Vagina (tissue), 2 donors: ENCODE results near the gene SETD4.

ENCODE experiments used
- CTCF ChIP-seq, 3 experiments: fragments of 450-650 bp in 2 of 3; fragments of 200-600 bp in 1 of 3; sonication (generic) in 1 of 3; IDR thresholded peaks; one replicate each; pipeline ENCODE4 v1.5.1; 2017 to 2019; ENCODE audit warnings: antibody characterized with exemption in 3 of 3, mild to moderate bottlenecking in 2 of 3, moderate library complexity in 2 of 3
- POLR2AphosphoS5 ChIP-seq, 2 donors: sonication (generic); formaldehyde crosslinking; IDR thresholded peaks; one replicate each; pipeline ENCODE4 v1.9.0; 2017; ENCODE audit warnings: antibody characterized with exemption in 2 of 2, mild to moderate bottlenecking in 2 of 2, low read depth in 1 of 2; ENCODE audit not compliant: insufficient read depth in 1 of 2

GRCh38 chr21:35993875-35994490 lies 66.3 kb downstream of the SETD4 start:
- no peak for TF ChIP-seq CTCF (IDR thresholded peaks at IDR 0.05)
- TF ChIP-seq POLR2AphosphoS5 (IDR thresholded peaks at IDR 0.05; ENCODE audit: insufficient read depth in 1 of 2, low read depth in 1 of 2), result no peak
